ENCODE data around the gene SYNDIG1.

SYNDIG1 gene

GRCh38 chr20:24640276-24640675 is 170.8 kb downstream of the SYNDIG1 start:
- no peak for DNase-seq

GRCh38 chr20:24640686-24641085 is 171.3 kb downstream of the SYNDIG1 start:
- no peak for DNase-seq

GRCh38 chr20:24643731-24644626 is 174.6 kb downstream of the SYNDIG1 start:
- no peak for DNase-seq

- DNase-seq: no peak
Measured at GRCh38 chr20:24646321-24646720, 176.9 kb downstream of the SYNDIG1 start.

GRCh38 chr20:24647713-24648112 is 178.3 kb downstream of the SYNDIG1 start:
- DNase-seq: no peak

GRCh38 chr20:24648481-24648880 is 179.1 kb downstream of the SYNDIG1 start:
- DNase-seq: no peak

GRCh38 chr20:24648919-24649318 is 179.5 kb downstream of the SYNDIG1 start:
- no peak for DNase-seq

- no peak for DNase-seq
Measured at GRCh38 chr20:24649787-24650490, 180.5 kb downstream of the SYNDIG1 start.

- no peak for DNase-seq
Measured at GRCh38 chr20:24651171-24651975, 181.9 kb downstream of the SYNDIG1 start.

- no peak for DNase-seq
Measured at GRCh38 chr20:24651976-24652345, 182.5 kb downstream of the SYNDIG1 start.

GRCh38 chr20:24653306-24653705 is 183.9 kb downstream of the SYNDIG1 start:
- no peak for DNase-seq

- DNase-seq: no peak
Measured at GRCh38 chr20:24654425-24654824, 185.0 kb downstream of the SYNDIG1 start.

- no peak for DNase-seq
Measured at GRCh38 chr20:24656391-24656790, 187.0 kb downstream of the SYNDIG1 start.

- DNase-seq: no peak
Measured at GRCh38 chr20:24657196-24657595, 187.8 kb downstream of the SYNDIG1 start.

- DNase-seq: no peak
Measured at GRCh38 chr20:24657878-24658620, 188.6 kb downstream of the SYNDIG1 start.

- DNase-seq: no peak
Measured at GRCh38 chr20:24658920-24659660, 189.7 kb downstream of the SYNDIG1 start.

GRCh38 chr20:24659835-24660234 is 190.4 kb downstream of the SYNDIG1 start:
- DNase-seq: no peak

GRCh38 chr20:24660651-24661050 is 191.2 kb downstream of the SYNDIG1 start:
- DNase-seq: no peak

- DNase-seq: no peak
Measured at GRCh38 chr20:24661255-24661654, 191.8 kb downstream of the SYNDIG1 start.

- no peak for DNase-seq
Measured at GRCh38 chr20:24662322-24662721, 192.9 kb downstream of the SYNDIG1 start.

- no peak for DNase-seq
Measured at GRCh38 chr20:24662752-24663365, 193.4 kb downstream of the SYNDIG1 start.
